SIG-M5 (cell line): ENCODE results near the gene FAM217B.

Experiments
- DNase-seq: peaks from one replicate; lab custom pipeline; 2025; lab: John Stamatoyannopoulos, UW

The FAM217B gene, protein sequence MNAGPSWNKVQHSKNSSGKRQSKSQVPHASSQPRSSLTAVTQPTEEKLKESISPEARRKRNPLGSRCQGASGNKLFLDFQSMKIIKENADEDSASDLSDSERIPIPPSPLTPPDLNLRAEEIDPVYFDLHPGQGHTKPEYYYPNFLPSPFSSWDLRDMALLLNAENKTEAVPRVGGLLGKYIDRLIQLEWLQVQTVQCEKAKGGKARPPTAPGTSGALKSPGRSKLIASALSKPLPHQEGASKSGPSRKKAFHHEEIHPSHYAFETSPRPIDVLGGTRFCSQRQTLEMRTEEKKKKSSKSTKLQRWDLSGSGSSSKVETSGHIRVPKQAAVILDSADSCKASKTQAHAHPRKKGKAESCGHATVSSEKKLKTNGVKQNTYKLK

DNA sequence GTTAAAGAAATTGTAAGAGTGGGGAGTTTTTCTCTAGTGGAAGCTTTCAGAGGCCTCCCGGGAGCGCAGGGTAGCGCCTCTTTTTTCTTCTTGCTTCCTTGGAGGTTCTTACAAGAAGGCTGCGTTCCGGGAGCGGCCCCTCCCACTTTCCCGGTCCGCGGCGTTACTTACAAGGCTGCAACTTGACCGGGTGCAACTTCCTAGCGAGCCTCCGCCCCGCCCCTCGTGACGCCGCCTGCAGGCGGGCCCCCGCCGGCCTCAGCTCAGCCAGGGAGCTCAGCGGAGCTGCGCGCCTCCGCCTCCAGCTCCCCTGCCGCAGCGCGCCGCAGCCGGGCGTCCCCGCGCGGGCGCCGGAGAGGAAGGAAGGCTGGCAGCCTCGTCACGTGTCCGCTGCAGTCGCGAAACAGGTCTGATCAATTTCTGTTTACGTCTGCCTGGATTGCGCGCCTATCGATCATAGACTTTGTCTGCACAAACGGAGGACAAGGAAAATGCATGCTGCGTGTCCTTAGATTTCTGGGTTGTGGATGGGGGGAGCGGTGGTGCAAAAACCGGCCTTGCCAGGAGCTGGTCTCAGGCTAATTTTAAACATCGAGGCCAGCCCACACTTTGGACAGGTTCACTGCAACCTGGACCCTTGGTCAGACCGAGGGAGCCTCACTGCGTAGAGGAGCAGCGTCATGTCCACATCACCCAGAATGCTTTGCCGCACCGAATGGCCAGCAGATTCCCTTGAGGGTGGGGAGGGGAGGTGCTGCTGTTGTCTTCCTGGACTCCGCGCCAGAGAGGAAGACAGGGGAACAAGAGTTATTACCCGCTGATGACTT is at the start of gene FAM217B, which contains the start of gene PPP1R3D:
TSS of gene FAM217B (plus strand) at position 261 of the 827 bp plus-strand sequence. CDS start 3,555 bp downstream, outside the sequence.
TSS of gene PPP1R3D (minus strand) at position 177 of the 827 bp plus-strand sequence. CDS start 374 bp downstream, outside the sequence.
- DNase-seq: peak; percentile 78

DNA sequence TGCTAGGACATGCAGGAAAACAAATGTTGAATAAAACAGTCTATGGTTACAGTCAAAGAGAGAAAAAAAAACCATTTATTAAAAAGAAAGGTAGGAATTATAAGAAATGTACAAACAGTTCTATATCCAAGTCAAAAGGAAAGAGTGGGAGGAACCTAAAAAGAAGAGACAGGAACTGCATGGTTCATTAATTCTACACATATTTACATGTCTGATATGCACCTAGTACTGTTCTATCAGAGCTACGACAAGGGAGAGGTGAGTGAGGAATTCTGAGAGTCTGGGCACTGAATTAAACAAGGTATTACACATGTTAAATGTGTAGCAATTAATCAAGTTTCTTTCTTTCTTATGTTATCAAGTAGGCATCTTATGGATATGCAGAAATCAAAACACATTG is 48.6 kb upstream of the FAM217B start:
- DNase-seq: no peak

GRCh38 chr20:59895908-59896307 is 44.3 kb upstream of the FAM217B start:
- DNase-seq: no peak

- DNase-seq: no peak
Measured at GRCh38 chr20:59902470-59902869, 37.7 kb upstream of the FAM217B start.

- DNase-seq: no peak
Measured at GRCh38 chr20:59903621-59904020, 36.6 kb upstream of the FAM217B start.

DNA sequence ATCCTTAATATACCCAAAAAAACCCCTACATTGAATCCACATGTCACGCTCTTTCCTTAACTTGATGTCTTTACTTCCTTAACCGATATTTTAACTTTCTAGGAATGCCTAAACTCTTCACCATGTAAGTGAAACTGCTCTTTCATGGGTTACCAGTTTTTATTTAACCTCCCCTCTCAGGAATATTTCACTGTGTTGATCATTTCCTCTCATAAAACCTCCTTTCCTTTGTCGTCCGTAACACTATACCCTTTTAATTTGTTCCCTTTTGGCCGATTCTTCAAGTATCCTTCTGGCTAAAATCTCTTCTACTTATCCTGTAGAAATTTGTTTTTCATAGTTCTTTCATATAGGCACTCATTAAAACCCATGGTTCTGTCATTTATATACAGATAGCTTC is 31.3 kb upstream of the FAM217B start:
- no peak for DNase-seq

DNA sequence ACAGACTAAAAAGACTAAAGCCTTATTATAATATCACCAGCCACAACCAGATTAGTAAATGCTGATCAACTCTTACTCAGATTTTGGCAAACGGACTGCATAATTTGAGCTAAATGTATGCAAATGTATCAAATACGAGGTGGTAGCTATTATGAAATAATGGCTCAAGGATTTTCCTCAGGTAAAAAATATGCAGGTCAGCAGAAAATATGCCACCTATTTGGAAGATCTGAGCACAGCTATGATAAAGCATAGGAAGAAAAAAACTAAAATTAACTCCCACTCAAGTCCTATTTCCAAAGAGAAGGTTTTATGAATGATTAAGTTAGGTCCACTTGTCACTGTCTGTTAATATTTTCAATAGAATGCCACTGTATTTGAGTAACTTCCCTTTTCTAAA is 29.1 kb upstream of the FAM217B start:
- DNase-seq: no peak

GRCh38 chr20:59912609-59913008 is 27.6 kb upstream of the FAM217B start:
- DNase-seq: no peak

DNA sequence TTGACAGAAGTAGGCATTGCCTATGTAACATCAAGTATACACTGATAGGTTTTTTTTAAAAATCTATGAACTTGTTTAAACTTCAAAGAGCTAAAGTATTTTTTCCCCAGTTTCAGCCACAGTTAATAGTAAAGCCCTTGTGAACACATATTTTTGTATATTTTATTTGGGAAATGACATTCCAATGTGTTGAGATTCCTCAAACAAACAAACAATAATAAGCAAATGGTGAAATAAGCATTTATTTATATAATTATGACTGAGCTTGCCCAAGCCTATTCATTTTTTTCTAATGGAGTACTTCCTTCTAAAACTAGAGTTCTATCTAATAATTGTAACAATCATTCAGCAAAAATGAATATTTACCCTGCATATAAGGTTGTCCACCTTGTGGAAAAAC is 19.2 kb upstream of the FAM217B start:
- no peak for DNase-seq

DNA sequence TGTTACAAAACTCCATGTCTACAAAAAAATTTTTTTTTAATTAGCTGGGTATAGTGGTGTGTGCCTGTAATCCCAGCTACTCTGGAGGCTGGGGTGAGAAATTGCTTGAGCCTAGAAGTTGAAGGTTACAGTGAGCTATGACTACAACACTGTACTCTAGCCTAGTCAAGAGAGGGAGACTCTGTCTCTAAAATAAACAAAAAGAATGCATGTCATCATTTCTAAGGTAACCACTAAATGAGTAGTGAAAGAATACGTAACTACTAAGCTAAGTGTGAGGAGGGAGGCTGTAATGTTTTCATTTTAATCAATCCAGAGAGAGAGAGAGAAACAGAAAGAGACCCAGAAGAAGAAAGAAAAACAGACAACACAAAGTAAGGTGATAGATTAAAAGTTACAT is 16.7 kb upstream of the FAM217B start:
- DNase-seq: no peak

- DNase-seq: no peak
Measured at GRCh38 chr20:59925359-59925758, 14.8 kb upstream of the FAM217B start.

DNA sequence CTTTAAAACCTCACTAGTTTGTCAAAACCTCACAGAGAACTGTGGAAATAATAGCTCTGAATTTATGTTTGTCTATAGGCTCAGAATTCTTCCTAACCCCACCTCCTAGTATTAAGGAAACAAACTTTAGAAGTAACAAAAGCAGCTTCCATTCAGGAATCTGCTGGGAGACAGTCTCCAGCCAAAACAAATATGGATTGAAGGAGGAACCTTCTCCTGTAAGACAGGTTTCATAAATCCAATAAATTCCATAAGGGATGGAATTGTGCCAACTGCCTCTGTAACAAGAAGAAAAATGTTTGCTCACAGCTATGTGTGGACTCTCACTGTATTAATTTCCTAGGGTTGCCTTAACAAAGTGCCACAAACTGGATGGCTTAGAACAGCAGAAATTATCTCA is 14.3 kb upstream of the FAM217B start:
- DNase-seq: no peak

DNA sequence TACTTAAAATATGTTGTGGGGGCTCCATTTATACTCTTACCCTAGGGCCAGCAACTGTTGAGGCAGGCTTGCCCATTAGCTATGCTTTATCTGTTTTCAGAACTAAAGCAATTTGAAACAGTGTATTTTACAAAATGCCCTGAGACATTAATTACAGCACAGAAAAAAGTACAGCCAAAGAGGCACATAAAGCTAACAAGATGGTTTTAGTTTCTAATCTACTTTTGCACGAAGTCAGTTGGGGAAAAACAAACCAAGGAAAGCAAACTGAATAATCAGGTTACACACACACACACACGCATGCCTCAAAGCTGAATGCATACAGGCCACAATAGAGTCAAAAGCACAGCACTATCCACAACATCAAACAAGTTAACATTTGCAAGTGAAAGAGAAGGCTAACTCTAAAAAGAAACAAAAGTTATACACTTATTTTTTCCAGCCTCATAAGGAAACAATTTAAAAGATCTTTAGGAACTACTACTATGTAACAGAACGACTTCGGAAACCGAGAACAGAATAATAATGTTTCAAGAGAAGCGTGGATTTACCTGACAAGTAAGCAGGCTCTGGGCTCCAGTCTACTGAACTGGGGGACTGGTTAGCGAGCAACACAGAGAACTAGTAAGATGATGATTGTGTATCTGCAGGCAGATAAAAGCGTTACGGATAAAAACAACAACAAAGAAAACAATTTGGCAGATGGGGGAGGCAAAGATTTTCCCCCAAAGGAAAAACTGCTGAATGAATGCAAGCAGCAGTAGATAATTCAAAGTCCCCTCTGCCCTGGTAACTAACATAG is 8.5 kb upstream of the FAM217B start:
- DNase-seq: no peak

- no peak for DNase-seq
Measured at GRCh38 chr20:59932616-59933295, 7.4 kb upstream of the FAM217B start.

- DNase-seq: no peak
Measured at GRCh38 chr20:59933296-59933848, 6.8 kb upstream of the FAM217B start, which contains the start of gene SYCP2. TSS of gene SYCP2 (minus strand) at chr20:59933637. CDS start at chr20:59922413, 11,224 bp downstream.

- no peak for DNase-seq
Measured at GRCh38 chr20:59933849-59934585, 6.2 kb upstream of the FAM217B start.

GRCh38 chr20:59935457-59936185 is 4.6 kb upstream of the FAM217B start:
- DNase-seq: no peak

DNA sequence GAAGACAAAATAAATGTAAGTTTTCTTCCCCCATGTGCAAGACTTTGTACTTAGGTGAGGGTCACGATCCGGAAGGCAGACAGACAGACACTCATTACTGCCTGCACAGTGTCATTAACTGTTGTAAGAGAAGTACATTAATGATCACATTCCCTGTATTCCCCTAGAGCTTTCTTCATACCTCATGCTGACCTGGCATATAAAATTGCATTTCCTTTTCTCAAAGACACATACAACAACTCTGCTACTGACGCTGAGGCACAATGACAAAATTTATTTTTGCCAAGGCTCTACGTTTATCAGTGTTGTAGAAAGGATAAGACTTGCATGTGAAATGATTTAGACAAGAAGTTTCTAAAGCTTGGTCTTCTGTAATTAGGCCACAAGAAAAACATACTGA is 3.8 kb upstream of the FAM217B start:
- DNase-seq: no peak

- DNase-seq: no peak
Measured at GRCh38 chr20:59937150-59937549, 3.0 kb upstream of the FAM217B start.

- no peak for DNase-seq
Measured at GRCh38 chr20:59938221-59938620, 2.0 kb upstream of the FAM217B start.
